HTR-8/SVneo (cell line): Measurements from ENCODE around the gene RPS19BP1.

Experiments
- DNase-seq: peaks from one replicate; pipeline ENCODE4 v3.0.0; 2011; ENCODE audit warnings: low spot score, mixed read lengths; ENCODE audit not compliant: insufficient read length
- FAIRE-seq: peaks from 2 replicates; lab custom pipeline; 2011; peaks lifted over from hg19 to GRCh38; lab: Jason Lieb, UNC

The RPS19BP1 gene

GRCh38 chr22:39560127-39560526 lies 27.6 kb upstream of the RPS19BP1 start:
- FAIRE-seq (no peak), DNase-seq (no peak)

GRCh38 chr22:39559456-39560105 lies 27.0 kb upstream of the RPS19BP1 start:
- FAIRE-seq (no peak), DNase-seq (peak; percentile 48)

- FAIRE-seq (no peak), DNase-seq (no peak)
These were observed 26.4 kb upstream of the RPS19BP1 start for GRCh38 chr22:39558950-39559349.

GRCh38 chr22:39558254-39558727 lies 25.7 kb upstream of the RPS19BP1 start:
- FAIRE-seq (no peak), DNase-seq (no peak)

- FAIRE-seq (no peak), DNase-seq (no peak)
These were observed 24.7 kb upstream of the RPS19BP1 start for GRCh38 chr22:39556970-39557841.

- FAIRE-seq (no peak), DNase-seq (no peak)
These were observed 21.6 kb upstream of the RPS19BP1 start for GRCh38 chr22:39554151-39554550.

GRCh38 chr22:39553429-39553828 lies 20.9 kb upstream of the RPS19BP1 start:
- FAIRE-seq (no peak), DNase-seq (no peak)

- FAIRE-seq (no peak), DNase-seq (no peak)
These were observed 15.0 kb upstream of the RPS19BP1 start for GRCh38 chr22:39547587-39547947.

- no peak for FAIRE-seq
- DNase-seq: no peak
These were observed 14.5 kb upstream of the RPS19BP1 start for GRCh38 chr22:39546889-39547586.

GRCh38 chr22:39545386-39546365 lies 13.1 kb upstream of the RPS19BP1 start:
- no peak for FAIRE-seq
- no peak for DNase-seq

GRCh38 chr22:39543095-39543494 lies 10.5 kb upstream of the RPS19BP1 start:
- no peak for DNase-seq
- no peak for FAIRE-seq

- FAIRE-seq (no peak), DNase-seq (no peak)
These were observed 5.4 kb upstream of the RPS19BP1 start for GRCh38 chr22:39537975-39538374.

GRCh38 chr22:39536711-39537110 lies 4.2 kb upstream of the RPS19BP1 start:
- DNase-seq (no peak), FAIRE-seq (no peak)

- no peak for DNase-seq
- no peak for FAIRE-seq
These were observed 3.4 kb upstream of the RPS19BP1 start for GRCh38 chr22:39535831-39536449.

GRCh38 chr22:39535357-39535725 lies 2.8 kb upstream of the RPS19BP1 start:
- FAIRE-seq (no peak), DNase-seq (no peak)

GRCh38 chr22:39534591-39535356 lies 2.2 kb upstream of the RPS19BP1 start:
- FAIRE-seq: peak; percentile 81
- DNase-seq: peak; percentile 72

- no peak for FAIRE-seq
These were observed 1.6 kb upstream of the RPS19BP1 start for GRCh38 chr22:39534092-39534506.

GRCh38 chr22:39530692-39531331 lies 1.7 kb downstream of the RPS19BP1 start:
- FAIRE-seq: no peak
- DNase-seq: no peak

More at GRCh38 chr22:39534092-39534506, 1.6 kb upstream of the RPS19BP1 start:
- DNase-seq: no peak
